Caco-2 (cell line): ENCODE results near the gene TNNI3K. TPM values are rescaled to one million over a fixed set of nuclear protein-coding genes. Genes with fewer than 3 reads are reported as not detected.

Experiments
- BruUV-seq: library from RNA; stranded (reverse); fragments of 400-500 nt; replicated peaks from 2 replicates; lab custom pipeline; 2021; lab: Mats Ljungman, UMichigan
- CTCF ChIA-PET: fragments of 300-600 bp; sonication (Branson Sonifier 250); formaldehyde crosslinking; loops from one replicate; lab custom pipeline; 2022; ENCODE audit warnings: antibody characterized with exemption; lab: Charles Lee
- POLR2A ChIA-PET: fragments of 300-600 bp; sonication (Branson Sonifier 250); formaldehyde crosslinking; loops from one replicate; lab custom pipeline; 2022; ENCODE audit warnings: antibody characterized with exemption; lab: Charles Lee
- DNase-seq, 2 experiments: peaks; one replicate each; pipeline versions ENCODE4 v3.0.0 to v3.0.0-alpha.2; 2020 to 2022
- H3K27me3 ChIP-seq: replicated peaks from 2 replicates; pipeline ENCODE4 v1.6.0; 2011; ENCODE audit warnings: low read length; ENCODE audit not compliant: control insufficient read depth, insufficient read depth
- H3K36me3 ChIP-seq: 2 replicates; pipeline ENCODE4 v1.5.1; 2011; ENCODE audit warnings: low read length; ENCODE audit not compliant: control insufficient read depth, insufficient read depth
- H3K4me1 ChIP-seq: fragments of 250-450 bp; sonication (Bioruptor Pico); 2 replicates; pipeline ENCODE4 v1.5.1; 2020; ENCODE audit warnings: mild to moderate bottlenecking
- H3K4me3 ChIP-seq: 2 replicates; pipeline ENCODE4 v1.5.1; 2011; ENCODE audit warnings: low read depth, mild to moderate bottlenecking, control low read depth, low read length
- H3K9me3 ChIP-seq: fragments of 250-450 bp; sonication (Bioruptor Pico); 2 replicates; pipeline ENCODE4 v1.5.1; 2020; ENCODE audit warnings: mild to moderate bottlenecking, moderate library complexity
- H3K27ac Mint-ChIP-seq: one replicate; pipeline ENCODE4 v1.8.0; 2022; ENCODE audit warnings: mixed read lengths; ENCODE audit not compliant: unreplicated experiment
- H3K27me3 Mint-ChIP-seq: one replicate; pipeline ENCODE4 v1.8.0; 2022; ENCODE audit warnings: mixed read lengths; ENCODE audit not compliant: insufficient read depth, unreplicated experiment
- H3K36me3 Mint-ChIP-seq: one replicate; pipeline ENCODE4 v1.8.0; 2022; ENCODE audit warnings: mild to moderate bottlenecking, mixed read lengths; ENCODE audit not compliant: insufficient read depth, unreplicated experiment
- H3K4me1 Mint-ChIP-seq: one replicate; pipeline ENCODE4 v1.8.0; 2022; ENCODE audit warnings: low read depth, mixed read lengths; ENCODE audit not compliant: unreplicated experiment
- H3K4me3 Mint-ChIP-seq: one replicate; pipeline ENCODE4 v1.8.0; 2022; ENCODE audit warnings: mild to moderate bottlenecking, moderate library complexity, mixed read lengths; ENCODE audit not compliant: unreplicated experiment
- H3K9me3 Mint-ChIP-seq: one replicate; pipeline ENCODE4 v1.8.0; 2022; ENCODE audit warnings: mixed read lengths; ENCODE audit not compliant: unreplicated experiment
- CTCF ChIP-seq, 2 experiments: fragments of 200-600 bp in 1 of 2; IDR thresholded peaks; 1 replicate in 1 of 2; 2 replicates in 1 of 2; pipeline versions ENCODE4 v1.5.1 to v1.8.0; 2011 to 2022; ENCODE audit warnings: antibody characterized with exemption in 1 of 2, control low read depth in 1 of 2, inconsistent platforms in 1 of 2, low read depth in 1 of 2, low read length in 1 of 2, mild to moderate bottlenecking in 1 of 2, moderate library complexity in 1 of 2; ENCODE audit not compliant: insufficient read depth in 1 of 2, severe bottlenecking in 1 of 2, unreplicated experiment in 1 of 2
- intact Hi-C: fragments of 100-400 bp; cut with micrococcal nuclease; formaldehyde crosslinking; loops from one replicate; pipeline ENCODE4 v1.10.0; 2022; ENCODE audit not compliant: unreplicated experiment
- total RNA-seq: library from RNA; stranded (reverse); gene quantifications from 2 replicates; pipeline ENCODE4 v1.2.3, GENCODE V29; 2022

Gene TNNI3K
- total RNA-seq, 1 experiment from 2014 or later: not detected

- Histone ChIP-seq H3K36me3 (no peaks in the 10 kb centered on the region), H3K4me1 (no peaks in the 10 kb centered on the region), H3K4me3 (no peak overlapping the region), H3K9me3 (no peaks in the 10 kb centered on the region), H3K27me3 (no peaks in the 10 kb centered on the region)
- DNase-seq: no peak
- Mint-ChIP-seq H3K36me3 (no peaks in the 10 kb centered on the region), H3K4me1 (no peaks in the 10 kb centered on the region), H3K27me3 (peaks cover 3% of the 10 kb centered on the region), H3K4me3 (no peak overlapping the region), H3K27ac (no peak overlapping the region), H3K9me3 (no peaks in the 10 kb centered on the region)
- intact Hi-C loops: no loop called here
- CTCF ChIA-PET: no interaction called here
- no peak for TF ChIP-seq CTCF (IDR thresholded peaks at IDR 0.05; ENCODE audit: insufficient read depth in 1 of 2, low read depth in 1 of 2, low read length in 1 of 2, severe bottlenecking in 1 of 2, unreplicated experiment in 1 of 2)
- BruUV-seq: no TSS peak
- POLR2A ChIA-PET: no interaction called here
Observed at GRCh38 chr1:74584185-74584584, 349.0 kb downstream of the TNNI3K start.

GRCh38 chr1:74586253-74586897 is 351.2 kb downstream of the TNNI3K start:
- Mint-ChIP-seq H3K9me3 (no peaks in the 10 kb centered on the region), H3K27me3 (peaks cover 7% of the 10 kb centered on the region), H3K36me3 (no peaks in the 10 kb centered on the region), H3K4me3 (no peak overlapping the region), H3K4me1 (no peaks in the 10 kb centered on the region), H3K27ac (no peak overlapping the region)
- CTCF ChIA-PET: no interaction called here
- Histone ChIP-seq H3K9me3 (no peaks in the 10 kb centered on the region), H3K4me1 (no peaks in the 10 kb centered on the region), H3K36me3 (no peaks in the 10 kb centered on the region), H3K27me3 (no peaks in the 10 kb centered on the region), H3K4me3 (no peak overlapping the region)
- POLR2A ChIA-PET: no interaction called here
- no TSS peak for BruUV-seq
- intact Hi-C loops: no loop called here
- DNase-seq: no peak
- TF ChIP-seq CTCF (IDR thresholded peaks at IDR 0.05; ENCODE audit: insufficient read depth in 1 of 2, low read depth in 1 of 2, low read length in 1 of 2, severe bottlenecking in 1 of 2, unreplicated experiment in 1 of 2): no peak

- CTCF ChIA-PET: no interaction called here
- no peak for TF ChIP-seq CTCF (IDR thresholded peaks at IDR 0.05; ENCODE audit: insufficient read depth in 1 of 2, low read depth in 1 of 2, low read length in 1 of 2, severe bottlenecking in 1 of 2, unreplicated experiment in 1 of 2)
- no peak overlapping the region for H3K4me3 ChIP-seq
- intact Hi-C loops: no loop called here
- no peaks in the 10 kb centered on the region for H3K27me3 ChIP-seq
- POLR2A ChIA-PET: no interaction called here
- Mint-ChIP-seq H3K4me1 (no peaks in the 10 kb centered on the region), H3K9me3 (no peaks in the 10 kb centered on the region), H3K4me3 (no peak overlapping the region), H3K36me3 (no peaks in the 10 kb centered on the region), H3K27me3 (peaks cover 7% of the 10 kb centered on the region), H3K27ac (no peak overlapping the region)
- no peaks in the 10 kb centered on the region for H3K36me3 ChIP-seq
- no peaks in the 10 kb centered on the region for H3K4me1 ChIP-seq
- BruUV-seq: no TSS peak
- DNase-seq: no peak
- no peaks in the 10 kb centered on the region for H3K9me3 ChIP-seq
Observed at GRCh38 chr1:74587888-74588287, 352.7 kb downstream of the TNNI3K start.
